ENCODE data around the gene SLC46A2. TPM values are rescaled to one million over a fixed set of nuclear protein-coding genes. Genes with fewer than 3 reads are reported as not detected.
A peak's percentile ranks its signal among the peaks of the same experiment; 100 is the strongest.

The SLC46A2 gene
- total RNA-seq, 3 donors from 2014 or later (not counting 1 experiment from before 2014, with no cell fraction given): 0.18 to 0.64 (median 0.23) TPM

DNA sequence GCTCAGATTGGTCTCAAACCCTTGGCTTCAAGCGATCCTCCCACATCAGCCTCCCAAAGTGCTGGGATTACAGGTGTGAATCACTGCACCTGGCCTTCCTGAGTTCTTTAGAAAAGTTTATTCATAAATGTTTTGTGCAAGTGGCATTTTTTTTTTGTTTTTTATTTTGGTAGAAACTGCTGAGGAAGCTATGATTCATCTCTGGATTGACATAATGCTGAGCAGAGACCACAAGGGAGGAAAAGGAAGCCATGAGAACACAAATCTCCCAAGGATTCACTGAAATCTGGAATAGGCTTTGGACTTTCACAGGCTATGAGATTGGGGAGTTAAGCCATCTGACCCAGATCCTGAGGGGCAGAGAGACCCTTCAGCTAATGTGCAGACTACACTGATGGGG is 3.4 kb upstream of the SLC46A2 start:
- Mint-ChIP-seq H3K4me3 (no peak overlapping the region), H3K27me3 (ENCODE audit: low read depth in 2 of 2) (peaks cover 25 to 71% of the 10 kb centered on the region in 2 donors), H3K36me3 (no peaks in the 10 kb centered on the region), H3K9me3 (peaks cover 0 to 5% of the 10 kb centered on the region in 2 donors), H3K27ac (no peak overlapping the region), H3K4me1 (no peaks in the 10 kb centered on the region)
- H3K9me3 ChIP-seq (ENCODE audit: control insufficient read depth, insufficient read depth, low read length): no peaks in the 10 kb centered on the region
- H3K4me1 ChIP-seq (ENCODE audit: control insufficient read depth, insufficient read depth, low read length): peaks cover 10% of the 10 kb centered on the region
- 90% methylated on average over 1 of the region's 1 CpG for WGBS (ENCODE audit: insufficient coverage)
- intact Hi-C loops (cut with micrococcal nuclease): no loop called here
- peaks cover 8% of the 10 kb centered on the region for H3K27me3 ChIP-seq (ENCODE audit: control insufficient read depth, insufficient read depth, low read length)
- H3K27ac ChIP-seq (ENCODE audit: low read length): peak overlapping the region; percentile 51
- TF ChIP-seq, protein P1, sequence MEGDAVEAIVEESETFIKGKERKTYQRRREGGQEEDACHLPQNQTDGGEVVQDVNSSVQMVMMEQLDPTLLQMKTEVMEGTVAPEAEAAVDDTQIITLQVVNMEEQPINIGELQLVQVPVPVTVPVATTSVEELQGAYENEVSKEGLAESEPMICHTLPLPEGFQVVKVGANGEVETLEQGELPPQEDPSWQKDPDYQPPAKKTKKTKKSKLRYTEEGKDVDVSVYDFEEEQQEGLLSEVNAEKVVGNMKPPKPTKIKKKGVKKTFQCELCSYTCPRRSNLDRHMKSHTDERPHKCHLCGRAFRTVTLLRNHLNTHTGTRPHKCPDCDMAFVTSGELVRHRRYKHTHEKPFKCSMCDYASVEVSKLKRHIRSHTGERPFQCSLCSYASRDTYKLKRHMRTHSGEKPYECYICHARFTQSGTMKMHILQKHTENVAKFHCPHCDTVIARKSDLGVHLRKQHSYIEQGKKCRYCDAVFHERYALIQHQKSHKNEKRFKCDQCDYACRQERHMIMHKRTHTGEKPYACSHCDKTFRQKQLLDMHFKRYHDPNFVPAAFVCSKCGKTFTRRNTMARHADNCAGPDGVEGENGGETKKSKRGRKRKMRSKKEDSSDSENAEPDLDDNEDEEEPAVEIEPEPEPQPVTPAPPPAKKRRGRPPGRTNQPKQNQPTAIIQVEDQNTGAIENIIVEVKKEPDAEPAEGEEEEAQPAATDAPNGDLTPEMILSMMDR (IDR thresholded peaks at IDR 0.05): no peak
- no peak for ATAC-seq
- no peak for DNase-seq
- no peak overlapping the region for H3K4me3 ChIP-seq (ENCODE audit: low read length)
- no peaks in the 10 kb centered on the region for H3K36me3 ChIP-seq (ENCODE audit: control insufficient read depth, insufficient read depth, low read length)

- H3K27ac Mint-ChIP-seq: no peak overlapping the region
- intact Hi-C loops (cut with micrococcal nuclease): no loop called here
- no peak overlapping the region for H3K27ac ChIP-seq (ENCODE audit: low read length)
Observed at GRCh38 chr9:112892981-112893380, 2.3 kb upstream of the SLC46A2 start.

GRCh38 chr9:112891521-112891920 is 845 bp upstream of the SLC46A2 start:
- DNase-seq: no peak
- Histone ChIP-seq H3K27me3 (ENCODE audit: control insufficient read depth, insufficient read depth, low read length) (peaks cover 8% of the 10 kb centered on the region), H3K9me3 (ENCODE audit: control insufficient read depth, insufficient read depth, low read length) (no peaks in the 10 kb centered on the region), H3K4me3 (ENCODE audit: low read length) (no peak overlapping the region), H3K4me1 (ENCODE audit: control insufficient read depth, insufficient read depth, low read length) (peaks cover 10% of the 10 kb centered on the region), H3K36me3 (ENCODE audit: control insufficient read depth, insufficient read depth, low read length) (no peaks in the 10 kb centered on the region), H3K27ac (ENCODE audit: low read length) (no peak overlapping the region)
- H3K4me3 Mint-ChIP-seq: no peak overlapping the region
- no peak overlapping the region for H3K27ac Mint-ChIP-seq
- peaks cover 16 to 51% of the 10 kb centered on the region in 2 donors for H3K27me3 Mint-ChIP-seq (ENCODE audit: low read depth in 2 of 2)
- intact Hi-C loops (cut with micrococcal nuclease): no loop called here
- TF ChIP-seq, protein P1 (IDR thresholded peaks at IDR 0.05): no peak
- WGBS (ENCODE audit: insufficient coverage): 95% methylated on average over 2 of the region's 3 CpGs
- peaks cover 0 to 5% of the 10 kb centered on the region in 2 donors for H3K9me3 Mint-ChIP-seq
- H3K4me1 Mint-ChIP-seq: no peaks in the 10 kb centered on the region
- H3K36me3 Mint-ChIP-seq: no peaks in the 10 kb centered on the region
- ATAC-seq: no peak

More at GRCh38 chr9:112892981-112893380, 2.3 kb upstream of the SLC46A2 start:
- Mint-ChIP-seq H3K4me1 (no peaks in the 10 kb centered on the region), H3K4me3 (no peak overlapping the region), H3K36me3 (no peaks in the 10 kb centered on the region), H3K9me3 (peaks cover 0 to 5% of the 10 kb centered on the region in 2 donors), H3K27me3 (ENCODE audit: low read depth in 2 of 2) (peaks cover 17 to 61% of the 10 kb centered on the region in 2 donors)
- no peak for ATAC-seq
- no peak overlapping the region for H3K4me3 ChIP-seq (ENCODE audit: low read length)
- H3K4me1 ChIP-seq (ENCODE audit: control insufficient read depth, insufficient read depth, low read length): peaks cover 10% of the 10 kb centered on the region
- H3K9me3 ChIP-seq (ENCODE audit: control insufficient read depth, insufficient read depth, low read length): no peaks in the 10 kb centered on the region
- DNase-seq: no peak
- 100% methylated on average over 2 of the region's 2 CpGs for WGBS (ENCODE audit: insufficient coverage)
- TF ChIP-seq, protein P1 (IDR thresholded peaks at IDR 0.05): no peak
- H3K36me3 ChIP-seq (ENCODE audit: control insufficient read depth, insufficient read depth, low read length): no peaks in the 10 kb centered on the region
- H3K27me3 ChIP-seq (ENCODE audit: control insufficient read depth, insufficient read depth, low read length): peaks cover 8% of the 10 kb centered on the region

DNA sequence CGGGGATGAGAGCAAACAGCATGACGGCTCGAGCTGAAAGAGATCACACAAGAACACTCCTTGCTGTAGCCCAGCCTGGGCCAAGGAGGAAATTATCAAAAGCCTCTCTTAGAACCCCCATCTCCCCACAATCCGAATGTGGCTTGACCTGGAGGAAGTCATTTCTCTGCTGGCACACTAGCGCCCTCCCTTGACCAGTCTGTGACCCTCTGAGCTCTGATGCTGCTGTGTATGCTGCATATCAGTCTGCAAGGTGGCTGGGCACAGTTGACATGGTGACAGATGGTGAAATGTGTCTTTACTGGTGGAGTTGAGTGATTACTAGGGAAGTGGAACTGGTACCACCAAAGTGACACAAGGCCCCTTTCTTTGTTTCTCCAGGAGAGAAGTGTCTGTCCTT is 3.3 kb downstream of the SLC46A2 start:
- peaks cover 8% of the 10 kb centered on the region for H3K4me1 ChIP-seq (ENCODE audit: control insufficient read depth, insufficient read depth, low read length)

More for the DNA sequence above, 3.3 kb downstream of the SLC46A2 start:
- DNase-seq: no peak
- WGBS (ENCODE audit: insufficient coverage): 55% methylated on average over 5 of the region's 5 CpGs
- Histone ChIP-seq H3K27me3 (ENCODE audit: control insufficient read depth, insufficient read depth, low read length) (peaks cover 8% of the 10 kb centered on the region), H3K4me3 (ENCODE audit: low read length) (no peak overlapping the region), H3K27ac (ENCODE audit: low read length) (no peak overlapping the region), H3K9me3 (ENCODE audit: control insufficient read depth, insufficient read depth, low read length) (no peaks in the 10 kb centered on the region), H3K36me3 (ENCODE audit: control insufficient read depth, insufficient read depth, low read length) (no peaks in the 10 kb centered on the region)
- Mint-ChIP-seq H3K27ac (no peak overlapping the region), H3K36me3 (no peaks in the 10 kb centered on the region), H3K4me3 (no peak overlapping the region), H3K9me3 (no peaks in the 10 kb centered on the region), H3K27me3 (ENCODE audit: low read depth in 2 of 2) (peaks cover 14 to 25% of the 10 kb centered on the region in 2 donors), H3K4me1 (no peaks in the 10 kb centered on the region)
- peak in 1 of 3 donors; percentile 38 for ATAC-seq
- TF ChIP-seq, protein P1 (IDR thresholded peaks at IDR 0.05): no peak
- intact Hi-C loops (cut with micrococcal nuclease): no loop called here

Measured in natural killer cell (primary cell).